ENCODE data around the gene RLN3. TPM values are rescaled to one million over a fixed set of nuclear protein-coding genes. Genes with fewer than 3 reads are reported as not detected.
"Not testable (repeated sequence)": the region's sequence is repeated elsewhere in the genome, so short reads cannot be mapped to it uniquely, and the experiment has no call there.

The RLN3 gene
- total RNA-seq, 5 donors from 2014 or later (not counting 1 experiment from before 2014, with no cell fraction given): not detected

- ChIA-PET POLR2A (interaction anchor here in 1 of 2 donors (0.7 kb wide), 1 partner anchor 64 kb away, joined by 3 read pairs; no protein-coding TSS in a partner anchor), CTCF (interaction anchor here in 1 of 2 donors (0.6 kb wide), 1 partner anchor 15 kb away, joined by 4 read pairs; no protein-coding TSS in a partner anchor)
- Mint-ChIP-seq H3K4me3 (peak overlapping the region; percentile 10 to 93 (median 34)), H3K27me3 (no peaks in the 10 kb centered on the region), H3K27ac (peak overlapping the region; percentile 64 to 77), H3K9me3 (no peaks in the 10 kb centered on the region), H3K36me3 (peaks cover 20% of the 10 kb centered on the region), H3K4me1 (peaks cover 28 to 53% (median 41%) of the 10 kb centered on the region in 3 donors)
- no peak for ATAC-seq (replicated peaks in 1 of 4)
- peaks cover 8 to 57% of the 10 kb centered on the region in 2 experiments for H3K4me1 ChIP-seq (ENCODE audit: control insufficient read depth in 1 of 2, extremely low read depth in 1 of 2, insufficient read depth in 2 of 2, low read length in 2 of 2)
- no CpG with 5 or more reads among the region's 2 CpGs for WGBS (ENCODE audit: insufficient coverage)
- no peaks in the 10 kb centered on the region for H3K9me3 ChIP-seq
- no peak overlapping the region for H3K27ac ChIP-seq (ENCODE audit: low read length)
- peaks cover 0 to 38% of the 10 kb centered on the region in 2 donors for H3K36me3 ChIP-seq (ENCODE audit: control insufficient read depth in 2 of 2, extremely low read depth in 1 of 2, insufficient read depth in 1 of 2, low read length in 1 of 2)
- no peaks in the 10 kb centered on the region for H3K27me3 ChIP-seq (replicated peaks in 1 of 2; ENCODE audit: control insufficient read depth in 2 of 2, extremely low read depth in 1 of 2, insufficient read depth in 2 of 2, low read length in 1 of 2)
- H3K4me3 ChIP-seq (ENCODE audit: control insufficient read depth in 1 of 2, extremely low read depth in 1 of 2, low read length in 1 of 2): no peak overlapping the region
- no peak for DNase-seq
Observed at GRCh38 chr19:14033946-14034345, 6.0 kb downstream of the RLN3 start.

GRCh38 chr19:14035159-14035558 lies 7.2 kb downstream of the RLN3 start:
- Histone ChIP-seq H3K36me3 (ENCODE audit: control insufficient read depth in 2 of 2, extremely low read depth in 1 of 2, insufficient read depth in 1 of 2, low read length in 1 of 2) (peaks cover 0 to 50% of the 10 kb centered on the region in 2 donors), H3K4me1 (ENCODE audit: control insufficient read depth in 1 of 2, extremely low read depth in 1 of 2, insufficient read depth in 2 of 2, low read length in 2 of 2) (peaks cover 8 to 60% of the 10 kb centered on the region in 2 experiments)
- H3K27me3 ChIP-seq (replicated peaks in 1 of 2; ENCODE audit: control insufficient read depth in 2 of 2, extremely low read depth in 1 of 2, insufficient read depth in 2 of 2, low read length in 1 of 2); ATAC-seq (replicated peaks in 1 of 4); H3K27ac ChIP-seq (ENCODE audit: low read length); H3K27me3 Mint-ChIP-seq; H3K27ac Mint-ChIP-seq; H3K9me3 ChIP-seq; DNase-seq; H3K4me3 Mint-ChIP-seq; H3K9me3 Mint-ChIP-seq; H3K4me3 ChIP-seq (ENCODE audit: control insufficient read depth in 1 of 2, extremely low read depth in 1 of 2, low read length in 1 of 2): not testable (repeated sequence)
- Mint-ChIP-seq H3K36me3 (peaks cover 20% of the 10 kb centered on the region), H3K4me1 (peaks cover 32 to 52% (median 38%) of the 10 kb centered on the region in 3 donors)
- 95% methylated on average over 10 of the region's 12 CpGs for whole genome bisulfite sequencing (ENCODE audit: insufficient coverage)
- ChIA-PET POLR2A (interaction anchor here in 1 of 2 donors (0.6 kb wide), 1 partner anchor 10 kb away, joined by 4 read pairs; no protein-coding TSS in a partner anchor), CTCF (interaction anchor here in 1 of 2 donors (0.7 kb wide), 1 partner anchor 1017 kb away, joined by 4 read pairs; no protein-coding TSS in a partner anchor)

GRCh38 chr19:14035706-14036105 lies 7.8 kb downstream of the RLN3 start:
- H3K27ac Mint-ChIP-seq: no peak overlapping the region
- peak overlapping the region in 1 of 3 donors; percentile 7 for H3K4me3 Mint-ChIP-seq
- no peak for ATAC-seq (replicated peaks in 1 of 4)
- DNase-seq: no peak
- no peaks in the 10 kb centered on the region for H3K9me3 Mint-ChIP-seq
- Histone ChIP-seq H3K27ac (ENCODE audit: low read length) (no peak overlapping the region), H3K27me3 (replicated peaks in 1 of 2; ENCODE audit: control insufficient read depth in 2 of 2, extremely low read depth in 1 of 2, insufficient read depth in 2 of 2, low read length in 1 of 2) (no peaks in the 10 kb centered on the region), H3K9me3 (no peaks in the 10 kb centered on the region), H3K4me3 (ENCODE audit: control insufficient read depth in 1 of 2, extremely low read depth in 1 of 2, low read length in 1 of 2) (no peak overlapping the region), H3K4me1 (ENCODE audit: control insufficient read depth in 1 of 2, extremely low read depth in 1 of 2, insufficient read depth in 2 of 2, low read length in 2 of 2) (peaks cover 8 to 56% of the 10 kb centered on the region in 2 experiments), H3K36me3 (ENCODE audit: control insufficient read depth in 2 of 2, extremely low read depth in 1 of 2, insufficient read depth in 1 of 2, low read length in 1 of 2) (peaks cover 0 to 55% of the 10 kb centered on the region in 2 donors)
- 83% methylated on average over 1 of the region's 7 CpGs for WGBS (ENCODE audit: insufficient coverage)
- peaks cover 20% of the 10 kb centered on the region for H3K36me3 Mint-ChIP-seq
- CTCF ChIA-PET: interaction anchor here (0.7 to 0.9 kb wide), 3 partner anchors 13 to 1017 kb away, joined by 3 to 4 read pairs (median 4); no protein-coding TSS in a partner anchor
- H3K27me3 Mint-ChIP-seq: no peaks in the 10 kb centered on the region
- H3K4me1 Mint-ChIP-seq: peaks cover 28 to 46% (median 33%) of the 10 kb centered on the region in 3 donors
- POLR2A ChIA-PET: interaction anchor here (0.6 to 0.7 kb wide), 3 partner anchors 9 to 148 kb away, joined by 4 to 11 read pairs (median 7); no protein-coding TSS in a partner anchor

DNA sequence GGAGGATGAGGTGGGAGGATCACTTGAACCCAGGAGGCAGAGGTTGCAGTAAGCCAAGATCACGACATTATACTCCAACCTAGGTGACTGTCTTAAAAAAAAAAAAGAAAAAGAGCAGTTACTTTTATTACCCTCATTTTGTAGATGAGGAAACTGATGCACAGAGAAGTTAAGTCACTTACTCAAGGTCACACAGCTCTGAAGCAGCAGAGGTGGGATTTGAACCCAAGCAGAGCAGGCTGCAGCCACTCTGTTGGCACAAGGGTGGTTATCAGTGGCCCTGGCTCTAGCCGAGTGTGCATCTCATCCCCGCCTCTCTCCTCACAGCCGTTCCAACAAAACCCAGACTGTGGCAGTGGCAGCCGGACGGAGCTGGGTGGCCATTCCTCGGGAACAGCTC lies 11.2 kb downstream of the RLN3 start:
- Mint-ChIP-seq H3K4me3 (no peak overlapping the region), H3K9me3 (no peaks in the 10 kb centered on the region), H3K27ac (peak overlapping the region in 1 of 2 donors; percentile 16), H3K4me1 (peaks cover 19 to 40% (median 20%) of the 10 kb centered on the region in 3 donors), H3K36me3 (peaks cover 29% of the 10 kb centered on the region), H3K27me3 (no peaks in the 10 kb centered on the region)
- no peak overlapping the region for H3K27ac ChIP-seq (ENCODE audit: low read length)
- DNase-seq: no peak
- H3K27me3 ChIP-seq (replicated peaks in 1 of 2; ENCODE audit: control insufficient read depth in 2 of 2, extremely low read depth in 1 of 2, insufficient read depth in 2 of 2, low read length in 1 of 2): no peaks in the 10 kb centered on the region
- no peak for ATAC-seq (replicated peaks in 1 of 4)
- ChIA-PET CTCF (interaction anchor here in 1 of 2 donors (0.6 kb wide), 2 partner anchors 17 to 161 kb away, joined by 3 read pairs; no protein-coding TSS in a partner anchor), POLR2A (interaction anchor here (0.6 kb wide), 2 partner anchors 11 to 331 kb away, joined by 3 to 6 read pairs; partner anchors contain the start of gene RLN3 (in 1 of the 2))
- H3K9me3 ChIP-seq: no peaks in the 10 kb centered on the region
- peaks cover 2 to 48% of the 10 kb centered on the region in 2 experiments for H3K4me1 ChIP-seq (ENCODE audit: control insufficient read depth in 1 of 2, extremely low read depth in 1 of 2, insufficient read depth in 2 of 2, low read length in 2 of 2)
- H3K36me3 ChIP-seq (ENCODE audit: control insufficient read depth in 2 of 2, extremely low read depth in 1 of 2, insufficient read depth in 1 of 2, low read length in 1 of 2): peaks cover 5 to 79% of the 10 kb centered on the region in 2 donors
- no peak overlapping the region for H3K4me3 ChIP-seq (ENCODE audit: control insufficient read depth in 1 of 2, extremely low read depth in 1 of 2, low read length in 1 of 2)
- WGBS (ENCODE audit: insufficient coverage): 100% methylated on average over 4 of the region's 7 CpGs

GRCh38 chr19:14042659-14043608 lies 15.0 kb downstream of the RLN3 start:
- Mint-ChIP-seq H3K4me1 (peaks cover 10 to 23% (median 12%) of the 10 kb centered on the region in 3 donors), H3K27ac (peak overlapping the region; percentile 84 to 89), H3K36me3 (peaks cover 22% of the 10 kb centered on the region)
- not testable (repeated sequence) for H3K4me3 Mint-ChIP-seq; H3K4me3 ChIP-seq (ENCODE audit: control insufficient read depth in 1 of 2, extremely low read depth in 1 of 2, low read length in 1 of 2); H3K9me3 ChIP-seq; H3K9me3 Mint-ChIP-seq; H3K27me3 ChIP-seq (replicated peaks in 1 of 2; ENCODE audit: control insufficient read depth in 2 of 2, extremely low read depth in 1 of 2, insufficient read depth in 2 of 2, low read length in 1 of 2); H3K27me3 Mint-ChIP-seq
- ChIA-PET CTCF (interaction anchor here (0.6 to 1.3 kb wide), 6 partner anchors 11 to 362 kb away, joined by 3 to 9 read pairs (median 3); partner anchors contain the start of gene IL27RA (in 1 of the 2)), POLR2A (interaction anchor here in 1 of 2 donors (0.6 to 0.7 kb wide), 3 partner anchors 58 to 900 kb away, joined by 3 to 12 read pairs (median 8); no protein-coding TSS in a partner anchor)
- Histone ChIP-seq H3K4me1 (ENCODE audit: control insufficient read depth in 1 of 2, extremely low read depth in 1 of 2, insufficient read depth in 2 of 2, low read length in 2 of 2) (peaks cover 2 to 25% of the 10 kb centered on the region in 2 experiments), H3K36me3 (ENCODE audit: control insufficient read depth in 2 of 2, extremely low read depth in 1 of 2, insufficient read depth in 1 of 2, low read length in 1 of 2) (peaks cover 12 to 78% of the 10 kb centered on the region in 2 donors), H3K27ac (ENCODE audit: low read length) (peak overlapping the region; percentile 74)
- WGBS (ENCODE audit: insufficient coverage): 20% methylated on average over 1 of the region's 19 CpGs
- peak; percentile 45 to 68 (median 56) for ATAC-seq (replicated peaks in 1 of 4)
- peak in 28 of 35 experiments; percentile 10 to 80 (median 36) for DNase-seq

- not testable (repeated sequence) for H3K27me3 Mint-ChIP-seq; H3K9me3 ChIP-seq; H3K27ac Mint-ChIP-seq; ATAC-seq (replicated peaks in 1 of 4); H3K4me3 Mint-ChIP-seq; H3K4me1 Mint-ChIP-seq; H3K27ac ChIP-seq (ENCODE audit: low read length); H3K4me3 ChIP-seq (ENCODE audit: control insufficient read depth in 1 of 2, extremely low read depth in 1 of 2, low read length in 1 of 2); H3K4me1 ChIP-seq (ENCODE audit: control insufficient read depth in 1 of 2, extremely low read depth in 1 of 2, insufficient read depth in 2 of 2, low read length in 2 of 2); H3K9me3 Mint-ChIP-seq; H3K27me3 ChIP-seq (replicated peaks in 1 of 2; ENCODE audit: control insufficient read depth in 2 of 2, extremely low read depth in 1 of 2, insufficient read depth in 2 of 2, low read length in 1 of 2); DNase-seq
- POLR2A ChIA-PET: interaction anchor here in 1 of 2 donors (0.6 to 0.9 kb wide), 2 partner anchors 162 to 406 kb away, joined by 3 to 5 read pairs; no protein-coding TSS in a partner anchor
- CTCF ChIA-PET: interaction anchor here (0.6 to 1.9 kb wide), 9 partner anchors 11 to 1034 kb away, joined by 3 to 8 read pairs (median 4); partner anchors contain the start of genes DCAF15 (in 1 of the 2) and IL27RA (in 1 of the 2)
- WGBS (ENCODE audit: insufficient coverage): 90% methylated on average over 2 of the region's 10 CpGs
- peaks cover 17 to 81% of the 10 kb centered on the region in 2 donors for H3K36me3 ChIP-seq (ENCODE audit: control insufficient read depth in 2 of 2, extremely low read depth in 1 of 2, insufficient read depth in 1 of 2, low read length in 1 of 2)
- H3K36me3 Mint-ChIP-seq: peaks cover 36% of the 10 kb centered on the region
Observed at GRCh38 chr19:14047866-14048265, 19.9 kb downstream of the RLN3 start.
